Astrocyte of the spinal cord (primary cell): ENCODE data around the gene CASZ1.

Experiments used
- DNase-seq: peaks from one replicate; pipeline ENCODE4 v3.0.0; 2011; ENCODE audit warnings: low read depth, low spot score
- H3K4me3 ChIP-seq: 2 replicates; pipeline ENCODE4 v1.5.1; 2011; ENCODE audit warnings: low read depth, mild to moderate bottlenecking, low read length, moderate library complexity
- CTCF ChIP-seq: IDR thresholded peaks from 2 replicates; pipeline ENCODE4 v1.5.1; 2012; ENCODE audit warnings: low read depth, mild to moderate bottlenecking, low read length, inconsistent platforms
- in situ Hi-C: cut with HindIII; loops from 2 replicates; pipeline ENCODE4 v1.10.0; 2017; ENCODE audit warnings: low sequenced_read_pairs

The CASZ1 gene

GRCh38 chr1:10782491-10783244 is 13.8 kb downstream of the CASZ1 start:
- TF ChIP-seq CTCF: no peak
- DNase-seq: no peak
- in situ Hi-C loops: no loop called here
- H3K4me3 ChIP-seq: no peak overlapping the region

GRCh38 chr1:10781137-10781536 is 15.3 kb downstream of the CASZ1 start:
- in situ Hi-C loops: no loop called here
- H3K4me3 ChIP-seq: no peak overlapping the region
- no peak for DNase-seq
- TF ChIP-seq CTCF: no peak

- H3K4me3 ChIP-seq: no peak overlapping the region
- no peak for DNase-seq
- no peak for TF ChIP-seq CTCF
- in situ Hi-C loops: no loop called here
Observed at GRCh38 chr1:10779841-10780240, 16.6 kb downstream of the CASZ1 start.

- in situ Hi-C loops: no loop called here
- no peak for TF ChIP-seq CTCF
Observed at GRCh38 chr1:10779201-10779600, 17.2 kb downstream of the CASZ1 start.

GRCh38 chr1:10778640-10779039 is 17.8 kb downstream of the CASZ1 start:
- no peak for DNase-seq
- in situ Hi-C loops: no loop called here
- H3K4me3 ChIP-seq: no peak overlapping the region
- TF ChIP-seq CTCF: no peak

More at GRCh38 chr1:10779201-10779600, 17.2 kb downstream of the CASZ1 start:
- DNase-seq: no peak
- H3K4me3 ChIP-seq: no peak overlapping the region

GRCh38 chr1:10777749-10778574 is 18.5 kb downstream of the CASZ1 start:
- no peak overlapping the region for H3K4me3 ChIP-seq
- DNase-seq: no peak
- in situ Hi-C loops: no loop called here
- TF ChIP-seq CTCF: no peak
